ENCODE data around the gene DSCAML1.

DNA sequence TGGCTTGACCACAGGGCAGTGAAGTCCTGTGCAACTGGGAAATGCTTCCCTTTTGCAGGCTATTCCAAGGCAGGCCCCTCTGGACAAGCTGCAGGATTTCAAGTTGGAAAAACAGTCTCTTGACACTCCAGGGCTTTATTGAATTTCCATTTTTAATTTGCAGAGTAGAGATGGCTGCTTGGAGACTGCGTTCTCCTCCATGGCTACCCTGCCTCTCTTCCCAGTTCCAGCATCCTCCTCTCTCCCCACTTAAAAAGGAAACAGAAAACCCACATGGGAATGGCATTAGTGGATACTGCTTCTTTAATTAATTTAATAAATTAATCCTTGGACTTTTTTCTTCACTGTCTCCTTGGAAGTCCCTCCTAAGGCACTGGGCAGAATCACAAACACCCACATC is 115.6 kb downstream of the DSCAML1 start:
- TF ChIP-seq, protein P1, sequence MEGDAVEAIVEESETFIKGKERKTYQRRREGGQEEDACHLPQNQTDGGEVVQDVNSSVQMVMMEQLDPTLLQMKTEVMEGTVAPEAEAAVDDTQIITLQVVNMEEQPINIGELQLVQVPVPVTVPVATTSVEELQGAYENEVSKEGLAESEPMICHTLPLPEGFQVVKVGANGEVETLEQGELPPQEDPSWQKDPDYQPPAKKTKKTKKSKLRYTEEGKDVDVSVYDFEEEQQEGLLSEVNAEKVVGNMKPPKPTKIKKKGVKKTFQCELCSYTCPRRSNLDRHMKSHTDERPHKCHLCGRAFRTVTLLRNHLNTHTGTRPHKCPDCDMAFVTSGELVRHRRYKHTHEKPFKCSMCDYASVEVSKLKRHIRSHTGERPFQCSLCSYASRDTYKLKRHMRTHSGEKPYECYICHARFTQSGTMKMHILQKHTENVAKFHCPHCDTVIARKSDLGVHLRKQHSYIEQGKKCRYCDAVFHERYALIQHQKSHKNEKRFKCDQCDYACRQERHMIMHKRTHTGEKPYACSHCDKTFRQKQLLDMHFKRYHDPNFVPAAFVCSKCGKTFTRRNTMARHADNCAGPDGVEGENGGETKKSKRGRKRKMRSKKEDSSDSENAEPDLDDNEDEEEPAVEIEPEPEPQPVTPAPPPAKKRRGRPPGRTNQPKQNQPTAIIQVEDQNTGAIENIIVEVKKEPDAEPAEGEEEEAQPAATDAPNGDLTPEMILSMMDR (IDR thresholded peaks at IDR 0.05; ENCODE audit: low read depth, low read length) = no peak
- no peak for TF ChIP-seq EZH2phosphoT487 (IDR thresholded peaks at IDR 0.05; ENCODE audit: low read depth)
